Muscle layer of duodenum (tissue), 2 donors: ENCODE results near the gene CLCN2.

Experiments used
- H3K27ac ChIP-seq: one replicate; pipeline ENCODE4 v1.7.0; 2013; ENCODE audit warnings: mild to moderate bottlenecking, low read length
- H3K27me3 ChIP-seq: one replicate; pipeline ENCODE4 v1.7.0; 2013; ENCODE audit warnings: low read depth, mild to moderate bottlenecking, control low read depth, low read length
- H3K36me3 ChIP-seq, 2 donors: one replicate each; pipeline ENCODE4 v1.7.0; 2013; ENCODE audit warnings: low read length in 2 of 2, control low read depth in 1 of 2, mild to moderate bottlenecking in 1 of 2; ENCODE audit not compliant: insufficient read depth in 2 of 2, control insufficient read depth in 1 of 2
- H3K4me1 ChIP-seq, 2 donors: one replicate each; pipeline ENCODE4 v1.7.0; 2013; ENCODE audit warnings: low read length in 2 of 2, mild to moderate bottlenecking in 2 of 2, control low read depth in 1 of 2, moderate library complexity in 1 of 2; ENCODE audit not compliant: insufficient read depth in 2 of 2, control insufficient read depth in 1 of 2
- H3K4me3 ChIP-seq, 2 donors: one replicate each; pipeline ENCODE4 v1.7.0; 2013; ENCODE audit warnings: low read length in 2 of 2, low read depth in 1 of 2, mild to moderate bottlenecking in 1 of 2
- H3K9me3 ChIP-seq, 2 donors: one replicate each; pipeline ENCODE4 v1.7.0; 2013; ENCODE audit warnings: low read length in 2 of 2, control low read depth in 1 of 2, mild to moderate bottlenecking in 1 of 2; ENCODE audit not compliant: control insufficient read depth in 1 of 2
- donor health status: healthy.

Gene CLCN2

GRCh38 chr3:184387174-184387714 lies 25.8 kb upstream of the CLCN2 start:
- Histone ChIP-seq H3K4me3 (no peak overlapping the region), H3K9me3 (no peaks in the 10 kb centered on the region), H3K27ac (no peak overlapping the region), H3K4me1 (no peaks in the 10 kb centered on the region), H3K36me3 (peaks cover 0 to 6% of the 10 kb centered on the region in 2 donors), H3K27me3 (no peaks in the 10 kb centered on the region)

GRCh38 chr3:184386047-184386806 lies 24.8 kb upstream of the CLCN2 start:
- Histone ChIP-seq H3K36me3 (peaks cover 0 to 6% of the 10 kb centered on the region in 2 donors), H3K27ac (no peak overlapping the region)

DNA sequence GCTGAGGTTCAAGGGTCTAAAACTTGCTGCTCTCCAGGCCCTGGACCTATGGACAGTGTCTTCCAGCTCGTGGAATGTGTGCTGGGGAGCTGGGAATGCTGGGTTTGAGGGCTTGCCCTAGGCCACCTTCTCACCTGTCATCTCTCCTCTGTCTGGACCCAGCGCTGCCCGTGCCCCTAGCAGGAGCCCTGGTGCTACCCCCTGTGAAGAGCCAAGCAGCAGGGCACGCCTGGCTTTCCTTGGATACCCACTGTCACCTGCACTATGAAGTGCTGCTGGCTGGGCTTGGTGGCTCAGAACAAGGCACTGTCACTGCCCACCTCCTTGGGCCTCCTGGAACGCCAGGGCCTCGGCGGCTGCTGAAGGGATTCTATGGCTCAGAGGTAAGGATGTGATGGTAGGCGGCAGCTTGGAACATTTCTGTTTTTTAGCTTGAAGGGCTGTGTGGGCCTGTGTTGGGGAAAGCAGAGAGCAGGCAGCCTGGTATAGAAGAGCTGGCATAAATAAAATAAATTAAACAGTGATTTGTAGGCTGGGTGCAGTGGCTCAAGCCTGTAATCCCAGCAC lies 23.5 kb upstream of the CLCN2 start:
- Histone ChIP-seq H3K4me3 (no peak overlapping the region), H3K9me3 (no peaks in the 10 kb centered on the region), H3K27ac (no peak overlapping the region), H3K27me3 (peaks cover 8% of the 10 kb centered on the region), H3K4me1 (peaks cover 0 to 13% of the 10 kb centered on the region in 2 donors), H3K36me3 (peaks cover 0 to 6% of the 10 kb centered on the region in 2 donors)

More at GRCh38 chr3:184386047-184386806, 24.8 kb upstream of the CLCN2 start:
- Histone ChIP-seq H3K4me1 (peaks cover 0 to 5% of the 10 kb centered on the region in 2 donors), H3K4me3 (no peak overlapping the region), H3K9me3 (no peaks in the 10 kb centered on the region), H3K27me3 (peaks cover under 1% of the 10 kb centered on the region)

DNA sequence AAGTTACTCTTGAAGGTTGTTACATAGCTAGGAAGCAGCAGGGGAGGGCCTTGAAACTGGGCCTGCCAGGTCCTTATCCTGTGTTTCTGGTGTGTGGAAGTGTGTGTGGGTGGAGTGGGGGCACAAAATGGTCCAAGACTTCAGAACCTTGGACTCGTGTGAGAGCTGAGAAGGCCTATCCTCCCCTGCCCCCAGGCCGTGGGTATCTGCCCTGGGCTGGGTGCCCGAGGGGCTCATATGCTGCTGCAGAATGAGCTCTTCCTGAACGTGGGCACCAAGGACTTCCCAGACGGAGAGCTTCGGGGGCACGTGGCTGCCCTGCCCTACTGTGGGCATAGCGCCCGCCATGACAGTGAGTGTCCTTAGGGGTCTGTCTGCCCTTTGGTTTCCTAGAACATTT lies 22.9 kb upstream of the CLCN2 start:
- H3K27ac ChIP-seq: no peak overlapping the region
- no peak overlapping the region for H3K4me3 ChIP-seq
- H3K27me3 ChIP-seq: peaks cover 8% of the 10 kb centered on the region
- peaks cover 0 to 6% of the 10 kb centered on the region in 2 donors for H3K36me3 ChIP-seq
- peaks cover 0 to 13% of the 10 kb centered on the region in 2 donors for H3K4me1 ChIP-seq
- no peaks in the 10 kb centered on the region for H3K9me3 ChIP-seq

DNA sequence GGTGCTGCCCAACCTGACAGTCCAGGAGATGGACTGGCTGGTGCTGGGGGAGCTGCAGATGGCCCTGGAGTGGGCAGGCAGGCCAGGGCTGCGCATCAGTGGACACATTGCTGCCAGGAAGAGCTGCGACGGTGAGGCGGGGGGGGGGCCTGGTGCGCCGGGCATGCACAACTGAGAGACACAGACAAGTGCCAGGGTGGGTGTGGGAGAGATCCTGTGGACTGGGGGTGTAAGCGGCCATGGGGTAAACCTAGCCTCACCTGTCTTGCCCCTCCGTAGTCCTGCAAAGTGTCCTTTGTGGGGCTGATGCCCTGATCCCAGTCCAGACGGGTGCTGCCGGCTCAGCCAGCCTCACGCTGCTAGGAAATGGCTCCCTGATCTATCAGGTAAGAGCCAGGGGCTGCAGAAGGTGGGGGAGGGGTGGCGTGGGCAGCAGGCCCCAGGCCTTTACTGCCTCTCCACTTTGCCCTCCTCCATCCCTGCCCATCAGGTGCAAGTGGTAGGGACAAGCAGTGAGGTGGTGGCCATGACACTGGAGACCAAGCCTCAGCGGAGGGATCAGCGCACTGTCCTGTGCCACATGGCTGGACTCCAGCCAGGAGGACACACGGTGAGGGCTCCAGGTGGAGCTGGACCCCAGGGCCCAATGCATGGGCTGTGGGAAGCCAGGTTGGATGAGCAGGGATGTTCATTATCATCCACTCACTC lies 21.8 kb upstream of the CLCN2 start:
- H3K27me3 ChIP-seq: peaks cover 8% of the 10 kb centered on the region

GRCh38 chr3:184382326-184383032 lies 21.1 kb upstream of the CLCN2 start:
- Histone ChIP-seq H3K4me1 (peaks cover 0 to 13% of the 10 kb centered on the region in 2 donors), H3K4me3 (no peak overlapping the region)

More for the DNA sequence above, 21.8 kb upstream of the CLCN2 start:
- H3K4me1 ChIP-seq: peaks cover 0 to 13% of the 10 kb centered on the region in 2 donors
- H3K9me3 ChIP-seq: no peaks in the 10 kb centered on the region
- peaks cover 0 to 6% of the 10 kb centered on the region in 2 donors for H3K36me3 ChIP-seq
- H3K4me3 ChIP-seq: no peak overlapping the region
- no peak overlapping the region for H3K27ac ChIP-seq

DNA sequence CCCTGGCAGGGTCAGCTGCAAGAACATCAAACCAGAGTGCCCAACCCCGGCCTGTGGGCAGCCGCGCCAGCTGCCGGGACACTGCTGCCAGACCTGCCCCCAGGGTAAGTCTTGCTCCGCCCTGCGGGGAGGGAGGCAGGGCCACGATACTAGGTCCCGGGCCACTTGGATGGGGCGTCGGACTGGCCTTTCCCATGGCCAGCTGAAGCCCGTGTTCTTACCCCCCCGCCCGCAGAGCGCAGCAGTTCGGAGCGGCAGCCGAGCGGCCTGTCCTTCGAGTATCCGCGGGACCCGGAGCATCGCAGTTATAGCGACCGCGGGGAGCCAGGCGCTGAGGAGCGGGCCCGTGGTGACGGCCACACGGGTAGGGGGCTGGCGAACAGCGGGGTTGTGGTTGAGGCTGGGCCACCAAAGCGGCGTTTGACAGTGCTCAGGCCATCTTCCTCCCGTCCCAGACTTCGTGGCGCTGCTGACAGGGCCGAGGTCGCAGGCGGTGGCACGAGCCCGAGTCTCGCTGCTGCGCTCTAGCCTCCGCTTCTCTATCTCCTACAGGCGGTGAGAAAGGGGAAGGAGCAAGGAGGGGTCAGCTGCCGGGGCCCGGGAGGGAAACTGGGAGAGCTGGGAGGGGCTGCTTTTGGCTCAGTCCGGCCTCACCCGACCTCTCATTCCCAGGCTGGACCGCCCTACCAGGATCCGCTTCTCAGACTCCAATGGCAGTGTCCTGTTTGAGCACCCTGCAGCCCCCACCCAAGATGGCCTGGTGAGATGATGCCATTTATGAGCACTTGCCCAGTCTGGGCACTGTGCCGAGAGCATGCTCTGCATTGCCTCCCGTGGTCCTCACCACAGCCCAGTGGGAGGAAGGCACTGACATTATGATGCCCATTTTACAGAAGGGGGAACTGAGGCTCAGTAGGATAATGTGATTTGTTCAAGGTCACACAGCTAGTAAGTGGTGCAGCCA lies 20.1 kb upstream of the CLCN2 start:
- H3K4me1 ChIP-seq: peaks cover 0 to 13% of the 10 kb centered on the region in 2 donors
- peaks cover 0 to 6% of the 10 kb centered on the region in 2 donors for H3K36me3 ChIP-seq
- H3K9me3 ChIP-seq: no peaks in the 10 kb centered on the region
- no peak overlapping the region for H3K27ac ChIP-seq
- peaks cover 17% of the 10 kb centered on the region for H3K27me3 ChIP-seq
- H3K4me3 ChIP-seq: peak overlapping the region; percentile 48 to 63

More at GRCh38 chr3:184382326-184383032, 21.1 kb upstream of the CLCN2 start:
- H3K9me3 ChIP-seq: no peaks in the 10 kb centered on the region
- H3K27ac ChIP-seq: no peak overlapping the region
- H3K36me3 ChIP-seq: peaks cover 0 to 6% of the 10 kb centered on the region in 2 donors
- H3K27me3 ChIP-seq: peaks cover 14% of the 10 kb centered on the region

GRCh38 chr3:184380627-184381260 lies 19.3 kb upstream of the CLCN2 start:
- peaks cover 17% of the 10 kb centered on the region for H3K27me3 ChIP-seq
- H3K4me1 ChIP-seq: peaks cover 0 to 13% of the 10 kb centered on the region in 2 donors
- H3K27ac ChIP-seq: no peak overlapping the region
- no peaks in the 10 kb centered on the region for H3K36me3 ChIP-seq
- no peaks in the 10 kb centered on the region for H3K9me3 ChIP-seq
- H3K4me3 ChIP-seq: peak overlapping the region; percentile 48 to 63

GRCh38 chr3:184380185-184380626 lies 18.8 kb upstream of the CLCN2 start:
- Histone ChIP-seq H3K27ac (no peak overlapping the region), H3K36me3 (no peaks in the 10 kb centered on the region), H3K9me3 (no peaks in the 10 kb centered on the region), H3K4me1 (peaks cover 0 to 13% of the 10 kb centered on the region in 2 donors), H3K4me3 (peak overlapping the region in 1 of 2 donors; percentile 63), H3K27me3 (peaks cover 17% of the 10 kb centered on the region)
